Keratinocyte (primary cell): ENCODE data around the gene CCDC80. TPM values are rescaled to one million over a fixed set of nuclear protein-coding genes. Genes with fewer than 3 reads are reported as not detected.

Experiments used
- DNase-seq: peaks from one replicate; pipeline ENCODE4 v3.0.0-alpha.2; 2011; ENCODE audit warnings: low read depth, missing footprints, low spot score
- FAIRE-seq: peaks from 2 replicates; lab custom pipeline; 2011; peaks lifted over from hg19 to GRCh38; lab: Jason Lieb, UNC
- H2AFZ ChIP-seq: 2 replicates; pipeline ENCODE4 v1.6.0; 2012; ENCODE audit warnings: low read length, control low read depth, inconsistent platforms; ENCODE audit not compliant: control insufficient read depth
- H3K27ac ChIP-seq: 2 replicates; pipeline ENCODE4 v1.5.1; 2011; ENCODE audit warnings: low read length; ENCODE audit not compliant: control insufficient read depth, insufficient read depth
- H3K27me3 ChIP-seq: 3 replicates; pipeline ENCODE4 v1.6.0; 2011; ENCODE audit warnings: low read length; ENCODE audit not compliant: control insufficient read depth, insufficient read depth; ENCODE audit errors: extremely low read depth
- H3K36me3 ChIP-seq, 2 experiments: 2 replicates in 1 of 2; 3 replicates in 1 of 2; pipeline ENCODE4 v1.5.1; 2011; ENCODE audit warnings: low read length in 2 of 2, mild to moderate bottlenecking in 1 of 2; ENCODE audit not compliant: control insufficient read depth in 2 of 2, insufficient read depth in 2 of 2; ENCODE audit errors: extremely low read depth in 1 of 2
- H3K4me1 ChIP-seq: 3 replicates; pipeline ENCODE4 v1.5.1; 2011; ENCODE audit warnings: low read length; ENCODE audit not compliant: control insufficient read depth, insufficient read depth; ENCODE audit errors: extremely low read depth
- H3K4me2 ChIP-seq: 3 replicates; pipeline ENCODE4 v1.6.0; 2011; ENCODE audit warnings: low read depth, low read length; ENCODE audit not compliant: control insufficient read depth, insufficient read depth; ENCODE audit errors: extremely low read depth
- H3K4me3 ChIP-seq, 3 experiments: fragments of 200-600 bp in 1 of 3; sonication (generic) in 1 of 3; 2 replicates in 2 of 3; 3 replicates in 1 of 3; pipeline ENCODE4 v1.5.1; 2011 to 2016; ENCODE audit warnings: low read length in 3 of 3, mild to moderate bottlenecking in 3 of 3, control low read depth in 2 of 3, inconsistent platforms in 1 of 3, low read depth in 1 of 3, mixed read lengths in 1 of 3, mixed run types in 1 of 3, moderate library complexity in 1 of 3; ENCODE audit not compliant: control insufficient read depth in 2 of 3, insufficient read depth in 2 of 3; ENCODE audit errors: extremely low read depth in 1 of 3
- H3K79me2 ChIP-seq: 2 replicates; pipeline ENCODE4 v1.6.0; 2012; ENCODE audit warnings: low read length; ENCODE audit not compliant: control insufficient read depth, insufficient read depth
- H3K9ac ChIP-seq: 3 replicates; pipeline ENCODE4 v1.6.0; 2011; ENCODE audit warnings: low read length; ENCODE audit not compliant: control insufficient read depth, insufficient read depth; ENCODE audit errors: extremely low read depth
- H3K9me1 ChIP-seq: 3 replicates; pipeline ENCODE4 v1.6.0; 2011; ENCODE audit warnings: low read length; ENCODE audit not compliant: control insufficient read depth, insufficient read depth; ENCODE audit errors: extremely low read depth
- H3K9me3 ChIP-seq: 2 replicates; pipeline ENCODE4 v1.5.1; 2012; ENCODE audit warnings: low read depth, low read length; ENCODE audit not compliant: control insufficient read depth
- H4K20me1 ChIP-seq: 3 replicates; pipeline ENCODE4 v1.6.0; 2011; ENCODE audit warnings: low read length; ENCODE audit not compliant: control insufficient read depth, insufficient read depth; ENCODE audit errors: extremely low read depth
- EZH2 ChIP-seq: IDR thresholded peaks from one replicate; pipeline ENCODE4 v1.6.1; 2012; ENCODE audit warnings: inconsistent platforms, mild to moderate bottlenecking, low read length, moderate library complexity
- dilution Hi-C: fragments of 300-500 bp; cut with MboI; formaldehyde crosslinking; loops from one replicate; pipeline ENCODE4 v1.7.0; 2020; ENCODE audit warnings: low sequenced_read_pairs; ENCODE audit not compliant: extremely low pct_ligation_motif_present
- polyA plus RNA-seq, 5 experiments: library from polyadenylated mRNA; depleted of rRNA in 3 of 5; stranded (reverse) in 3 of 5; stranded (forward) in 1 of 5; unstranded in 1 of 5; fragments of >200 nt; gene quantifications; 1 replicate in 1 of 5; 2 replicates in 3 of 5; 3 replicates in 1 of 5; pipeline versions ENCODE4 v1.2.1 to v1.2.3, GENCODE V29; 2011 to 2012; ENCODE audit warnings: missing spikeins in 2 of 5, low read depth in 1 of 5, low replicate concordance in 1 of 5
- TF ChIP-seq, protein P1 (sequence below), 3 experiments: IDR thresholded peaks in 1 of 3; conservative IDR thresholded peaks in 1 of 3; optimal IDR thresholded peaks in 1 of 3; 2 replicates in 2 of 3; 3 replicates in 1 of 3; pipeline versions ENCODE3 to v1.5.1; 2011; ENCODE audit warnings: low read length in 3 of 3, mild to moderate bottlenecking in 3 of 3, moderate library complexity in 2 of 3, control low read depth in 1 of 3, inconsistent platforms in 1 of 3; ENCODE audit not compliant: insufficient read depth in 2 of 3; ENCODE audit errors: extremely low read depth in 1 of 3

Gene CCDC80
- polyA plus RNA-seq, 1 donor (not counting 4 experiments of a cell fraction or from before 2014, with no cell fraction given), result 12.8 TPM

- peaks cover 28% of the 10 kb centered on the region for H3K79me2 ChIP-seq
- dilution Hi-C loops, result no loop called here
- peaks cover 0 to 1% of the 10 kb centered on the region in 2 experiments for H3K36me3 ChIP-seq
- no peaks in the 10 kb centered on the region for H3K9me3 ChIP-seq
- TF ChIP-seq EZH2, result no peak
- TF ChIP-seq, protein P1, sequence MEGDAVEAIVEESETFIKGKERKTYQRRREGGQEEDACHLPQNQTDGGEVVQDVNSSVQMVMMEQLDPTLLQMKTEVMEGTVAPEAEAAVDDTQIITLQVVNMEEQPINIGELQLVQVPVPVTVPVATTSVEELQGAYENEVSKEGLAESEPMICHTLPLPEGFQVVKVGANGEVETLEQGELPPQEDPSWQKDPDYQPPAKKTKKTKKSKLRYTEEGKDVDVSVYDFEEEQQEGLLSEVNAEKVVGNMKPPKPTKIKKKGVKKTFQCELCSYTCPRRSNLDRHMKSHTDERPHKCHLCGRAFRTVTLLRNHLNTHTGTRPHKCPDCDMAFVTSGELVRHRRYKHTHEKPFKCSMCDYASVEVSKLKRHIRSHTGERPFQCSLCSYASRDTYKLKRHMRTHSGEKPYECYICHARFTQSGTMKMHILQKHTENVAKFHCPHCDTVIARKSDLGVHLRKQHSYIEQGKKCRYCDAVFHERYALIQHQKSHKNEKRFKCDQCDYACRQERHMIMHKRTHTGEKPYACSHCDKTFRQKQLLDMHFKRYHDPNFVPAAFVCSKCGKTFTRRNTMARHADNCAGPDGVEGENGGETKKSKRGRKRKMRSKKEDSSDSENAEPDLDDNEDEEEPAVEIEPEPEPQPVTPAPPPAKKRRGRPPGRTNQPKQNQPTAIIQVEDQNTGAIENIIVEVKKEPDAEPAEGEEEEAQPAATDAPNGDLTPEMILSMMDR (optimal IDR thresholded peaks at IDR 0.05 in 1 of 3, IDR thresholded peaks at IDR 0.05 in 1 of 3, conservative IDR thresholded peaks at IDR 0.05 in 1 of 3; ENCODE audit: extremely low read depth in 1 of 3, insufficient read depth in 2 of 3, low read length in 3 of 3), result peak in 1 of 3 experiments; percentile 4
- no peak overlapping the region for H2AFZ ChIP-seq
- no peak overlapping the region for H3K4me2 ChIP-seq
- FAIRE-seq (no peak), DNase-seq (no peak)
- H3K4me3 ChIP-seq, result no peak overlapping the region
- H3K4me1 ChIP-seq, result peaks cover 15% of the 10 kb centered on the region
- H3K9me1 ChIP-seq, result no peaks in the 10 kb centered on the region
- no peaks in the 10 kb centered on the region for H3K27me3 ChIP-seq
- H3K9ac ChIP-seq, result no peak overlapping the region
- no peaks in the 10 kb centered on the region for H4K20me1 ChIP-seq
- H3K27ac ChIP-seq, result no peak overlapping the region
Observed at GRCh38 chr3:112550859-112551258, 90.1 kb downstream of the CCDC80 start.

Other genes starting within 250 kb of the CCDC80 start
- gene BTLA, start 141.7 kb downstream of the CCDC80 start, polyA plus RNA-seq, result 0.08 to 0.09 TPM in 2 of 3 replicates, not detected in the other
- 35.5 to 61.3 TPM (median 38.6 TPM) in 3 replicates for gene ATG3, start 79.2 kb downstream of the CCDC80 start, polyA plus RNA-seq
- gene SLC35A5, start 79.1 kb downstream of the CCDC80 start, polyA plus RNA-seq, result 23.8 to 31.8 TPM (median 27.8 TPM) in 3 replicates
- not detected in 3 replicates for gene CD200R1L, start 205.7 kb upstream of the CCDC80 start, polyA plus RNA-seq